ENCODE data around the gene MGAT5.

- TF ChIP-seq ATF3 (IDR thresholded peaks at IDR 0.05) (no peak), POLR2A (IDR thresholded peaks at IDR 0.05; ENCODE audit: borderline replicate concordance, extremely low read depth, insufficient read depth, insufficient read length) (no peak), CTCF (IDR thresholded peaks at IDR 0.05 in 2 of 3, conservative IDR thresholded peaks at IDR 0.05 in 1 of 3; ENCODE audit: borderline replicate concordance in 1 of 3, insufficient read depth in 1 of 3, low read depth in 2 of 3, low read length in 2 of 3) (no peak), ZNF274 (IDR thresholded peaks at IDR 0.05; ENCODE audit: low read depth, low read length) (no peak), YY1 (IDR thresholded peaks at IDR 0.05; ENCODE audit: extremely low read depth, insufficient replicate concordance, low read depth, low read length) (no peak), EZH2phosphoT487 (IDR thresholded peaks at IDR 0.05; ENCODE audit: borderline replicate concordance) (no peak), EZH2 (IDR thresholded peaks at IDR 0.05) (no peak), JUND (IDR thresholded peaks at IDR 0.05) (no peak), SIN3A (IDR thresholded peaks at IDR 0.05; ENCODE audit: low read depth) (no peak), MAX (IDR thresholded peaks at IDR 0.05) (no peak)
Measured at GRCh38 chr2:134449751-134450513, 196.1 kb downstream of the MGAT5 start.

Measured in HCT116 (cell line).